Hepatocyte (in vitro differentiated cells): ENCODE measurements around the gene TAS2R20.

ENCODE experiments used
- EZH2phosphoT487 ChIP-seq: fragments of 200-600 bp; sonication (generic); IDR thresholded peaks from one replicate; pipeline ENCODE4 v1.6.1; 2018; ENCODE audit warnings: antibody characterized with exemption, mild to moderate bottlenecking, low read depth, moderate library complexity; ENCODE audit not compliant: unreplicated experiment, severe bottlenecking
- TF ChIP-seq, protein P1 (sequence below): fragments of 200-600 bp; sonication (generic); IDR thresholded peaks from 2 replicates; pipeline ENCODE4 v1.5.1; 2016; ENCODE audit warnings: antibody characterized with exemption, mild to moderate bottlenecking; ENCODE audit not compliant: poor library complexity

DNA sequence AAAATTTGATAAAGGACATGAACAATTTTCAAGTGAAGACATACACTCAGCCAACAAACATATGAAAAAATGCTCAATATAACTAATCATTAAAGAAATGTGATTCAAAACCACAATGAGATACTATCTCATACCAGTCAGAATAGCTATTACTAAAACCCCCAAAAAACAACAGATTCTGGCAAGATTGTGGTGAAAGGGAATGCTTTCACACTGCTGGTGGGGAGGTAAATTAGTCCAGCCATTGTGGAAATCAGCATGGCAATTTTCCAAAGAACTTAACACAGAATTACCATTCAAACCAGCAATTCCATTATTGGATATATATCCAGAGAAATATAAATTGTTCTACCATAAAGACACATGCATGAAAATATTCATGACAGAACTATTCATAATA lies 40.4 kb downstream of the TAS2R20 start:
- TF ChIP-seq, protein P1, sequence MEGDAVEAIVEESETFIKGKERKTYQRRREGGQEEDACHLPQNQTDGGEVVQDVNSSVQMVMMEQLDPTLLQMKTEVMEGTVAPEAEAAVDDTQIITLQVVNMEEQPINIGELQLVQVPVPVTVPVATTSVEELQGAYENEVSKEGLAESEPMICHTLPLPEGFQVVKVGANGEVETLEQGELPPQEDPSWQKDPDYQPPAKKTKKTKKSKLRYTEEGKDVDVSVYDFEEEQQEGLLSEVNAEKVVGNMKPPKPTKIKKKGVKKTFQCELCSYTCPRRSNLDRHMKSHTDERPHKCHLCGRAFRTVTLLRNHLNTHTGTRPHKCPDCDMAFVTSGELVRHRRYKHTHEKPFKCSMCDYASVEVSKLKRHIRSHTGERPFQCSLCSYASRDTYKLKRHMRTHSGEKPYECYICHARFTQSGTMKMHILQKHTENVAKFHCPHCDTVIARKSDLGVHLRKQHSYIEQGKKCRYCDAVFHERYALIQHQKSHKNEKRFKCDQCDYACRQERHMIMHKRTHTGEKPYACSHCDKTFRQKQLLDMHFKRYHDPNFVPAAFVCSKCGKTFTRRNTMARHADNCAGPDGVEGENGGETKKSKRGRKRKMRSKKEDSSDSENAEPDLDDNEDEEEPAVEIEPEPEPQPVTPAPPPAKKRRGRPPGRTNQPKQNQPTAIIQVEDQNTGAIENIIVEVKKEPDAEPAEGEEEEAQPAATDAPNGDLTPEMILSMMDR: no peak
- no peak for TF ChIP-seq EZH2phosphoT487
